Skeletal muscle cell (primary cell): ENCODE results near the gene RAB39A.
"Not testable (repeated sequence)": the region's sequence is repeated elsewhere in the genome, so short reads cannot be mapped to it uniquely, and the experiment has no call there.

Experiments used
- DNase-seq: peaks from one replicate; pipeline ENCODE4 v3.0.0-alpha.2; 2010; ENCODE audit warnings: low read depth
- H3K4me3 ChIP-seq: 2 replicates; pipeline ENCODE4 v1.5.1; 2011; ENCODE audit warnings: low read depth, mild to moderate bottlenecking, control low read depth, low read length, moderate library complexity

RAB39A gene, protein sequence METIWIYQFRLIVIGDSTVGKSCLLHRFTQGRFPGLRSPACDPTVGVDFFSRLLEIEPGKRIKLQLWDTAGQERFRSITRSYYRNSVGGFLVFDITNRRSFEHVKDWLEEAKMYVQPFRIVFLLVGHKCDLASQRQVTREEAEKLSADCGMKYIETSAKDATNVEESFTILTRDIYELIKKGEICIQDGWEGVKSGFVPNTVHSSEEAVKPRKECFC

DNA sequence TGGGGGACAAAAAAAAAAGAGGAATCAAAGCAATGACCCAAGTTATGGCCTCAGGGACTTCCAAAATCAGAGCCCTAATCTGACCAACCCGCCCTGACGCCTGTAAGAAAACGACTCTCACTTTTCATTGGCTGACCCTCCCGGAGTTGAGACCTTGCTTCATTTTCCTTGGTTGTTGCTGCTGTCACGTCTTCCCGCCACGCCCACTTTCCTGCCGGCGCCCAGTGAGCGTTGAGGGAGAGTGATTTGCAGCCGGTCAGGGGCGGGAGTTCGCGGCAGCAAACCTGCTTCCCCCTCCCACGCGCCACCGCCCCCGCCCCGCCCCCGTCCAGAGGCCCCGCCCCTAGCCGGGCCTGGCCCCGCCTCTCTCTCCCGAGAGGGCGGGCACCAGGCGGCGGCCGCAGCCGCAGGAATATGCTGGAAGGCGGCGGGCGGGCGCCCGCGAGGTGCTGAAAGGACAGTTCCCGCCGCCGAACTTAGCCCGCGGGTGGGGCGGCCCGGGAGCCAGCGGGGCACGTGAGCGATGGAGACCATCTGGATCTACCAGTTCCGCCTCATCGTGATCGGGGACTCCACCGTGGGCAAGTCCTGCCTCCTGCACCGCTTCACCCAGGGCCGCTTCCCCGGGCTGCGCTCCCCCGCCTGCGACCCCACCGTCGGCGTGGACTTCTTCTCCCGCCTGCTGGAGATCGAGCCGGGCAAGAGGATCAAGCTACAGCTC lies at the start of gene RAB39A:
RAB39A (plus strand) TSS at position 403 of the 721 bp plus-strand sequence; CDS start at position 524, 121 bp downstream.
- peak; percentile 29 for DNase-seq

DNA sequence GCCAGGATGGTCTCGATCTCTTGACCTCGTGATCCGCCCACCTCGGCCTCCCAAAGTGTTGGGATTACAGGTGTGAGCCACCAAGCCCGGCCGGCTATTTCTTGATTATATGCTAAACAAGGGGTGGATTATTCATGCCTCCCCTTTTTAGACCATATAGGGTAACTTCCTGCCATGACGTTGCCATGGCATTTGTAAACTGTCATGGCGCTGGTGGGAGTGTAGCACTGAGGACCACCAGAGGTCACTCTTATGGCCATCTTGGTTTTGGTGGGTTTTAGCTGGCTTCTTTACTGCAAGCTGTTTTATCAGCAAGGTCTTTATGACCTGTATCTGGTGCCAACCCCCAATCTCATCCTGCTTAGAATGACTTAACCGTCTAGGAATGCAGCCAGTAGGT lies 46.8 kb upstream of the RAB39A start:
- DNase-seq, H3K4me3 ChIP-seq: not testable (repeated sequence)

More for the DNA sequence above, at the start of gene RAB39A:
- H3K4me3 ChIP-seq: peak within 1 kb of the TSS; percentile 48

DNA sequence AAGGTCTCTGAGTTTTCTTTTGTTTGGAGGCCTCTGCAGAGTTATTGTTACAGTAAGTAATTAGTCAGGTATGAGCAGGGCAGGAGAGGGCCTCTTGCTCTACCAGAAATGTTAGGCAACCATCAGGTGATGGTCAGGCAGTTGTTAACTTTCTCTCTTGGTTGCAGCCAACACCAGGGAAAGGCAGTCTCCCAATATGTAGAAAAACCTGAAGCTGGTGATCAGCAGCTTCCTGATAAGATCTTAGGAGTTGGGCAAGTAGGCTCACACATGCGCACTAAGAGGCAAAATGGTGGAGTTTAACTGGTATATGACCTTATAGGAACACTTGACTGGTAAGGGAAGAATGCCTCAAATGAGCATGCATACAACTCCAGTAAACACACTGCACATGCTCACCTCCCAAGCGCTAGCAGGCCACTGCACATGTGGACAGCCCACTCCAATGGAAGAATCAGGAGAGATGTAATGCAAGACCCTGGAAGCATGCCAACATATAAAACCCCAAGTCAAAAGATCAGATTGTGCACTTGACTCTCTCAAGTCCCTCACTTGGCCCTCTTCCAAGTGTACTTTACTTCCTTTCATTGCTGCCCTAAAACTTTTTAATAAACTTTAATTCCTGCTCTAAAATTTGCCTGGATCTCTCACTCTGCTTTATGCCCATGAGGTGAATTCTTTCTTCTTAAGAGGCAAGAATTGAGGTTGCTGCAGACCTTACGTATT lies 46.0 kb upstream of the RAB39A start:
- no peak for DNase-seq
- H3K4me3 ChIP-seq: no peak overlapping the region

DNA sequence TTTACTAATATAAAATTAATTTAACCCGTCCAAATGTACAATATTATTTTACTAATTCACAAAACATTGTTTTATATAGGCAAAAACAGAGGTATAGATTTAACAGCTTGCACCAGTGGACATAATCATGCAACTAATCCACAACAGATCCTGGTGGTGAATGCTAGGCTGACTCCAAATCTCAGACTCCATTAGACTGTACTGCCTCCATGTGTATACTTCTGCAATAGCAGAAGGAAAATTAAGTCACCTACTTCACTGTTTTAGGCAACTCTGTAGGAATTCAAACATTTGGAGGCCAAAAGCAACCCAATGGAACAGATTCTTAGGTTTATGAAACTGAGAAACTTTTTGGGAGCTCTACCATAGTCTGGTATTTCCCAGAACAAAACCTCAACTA lies 30.0 kb upstream of the RAB39A start:
- DNase-seq: peak; percentile 19
- no peak overlapping the region for H3K4me3 ChIP-seq

DNA sequence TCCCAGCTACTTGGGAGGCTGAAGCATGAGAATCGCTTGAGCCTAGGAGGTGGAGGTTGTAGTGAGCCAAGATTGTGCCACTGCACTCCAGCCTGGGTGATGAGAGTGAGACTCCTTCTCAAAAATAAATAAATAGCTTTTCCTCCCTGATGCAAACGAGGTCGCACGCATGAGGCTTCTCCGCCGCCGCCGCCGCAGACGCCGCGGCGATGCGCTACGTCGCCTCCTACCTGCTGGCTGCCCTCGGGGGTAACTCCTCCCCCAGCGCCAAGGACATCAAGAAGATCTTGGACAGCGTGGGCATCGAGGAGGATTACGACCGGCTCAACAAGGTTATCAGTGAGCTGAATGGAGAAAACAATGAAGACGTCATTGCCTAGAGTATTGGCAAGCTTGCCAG lies 20.0 kb upstream of the RAB39A start:
- no peak overlapping the region for H3K4me3 ChIP-seq
- DNase-seq: no peak

DNA sequence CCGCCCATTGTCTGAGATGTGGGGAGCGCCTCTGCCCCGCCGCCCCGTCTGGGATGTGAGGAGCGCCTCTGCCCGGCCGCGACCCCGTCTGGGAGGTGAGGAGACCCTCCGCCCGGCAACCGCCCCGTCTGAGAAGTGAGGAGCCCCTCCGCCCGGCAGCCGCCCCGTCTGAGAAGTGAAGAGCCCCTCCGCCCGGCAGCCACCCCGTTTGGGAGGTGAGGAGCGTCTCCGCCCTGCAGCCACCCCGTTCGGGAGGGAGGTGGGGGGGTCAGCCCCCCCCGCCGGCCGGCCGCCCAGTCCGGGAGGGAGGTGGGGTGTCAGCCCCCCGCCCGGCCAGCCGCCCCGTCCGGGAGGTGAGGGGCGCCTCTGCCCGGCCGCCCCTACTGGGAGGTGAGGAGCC lies 15.8 kb upstream of the RAB39A start:
- not testable (repeated sequence) for DNase-seq, H3K4me3 ChIP-seq

DNA sequence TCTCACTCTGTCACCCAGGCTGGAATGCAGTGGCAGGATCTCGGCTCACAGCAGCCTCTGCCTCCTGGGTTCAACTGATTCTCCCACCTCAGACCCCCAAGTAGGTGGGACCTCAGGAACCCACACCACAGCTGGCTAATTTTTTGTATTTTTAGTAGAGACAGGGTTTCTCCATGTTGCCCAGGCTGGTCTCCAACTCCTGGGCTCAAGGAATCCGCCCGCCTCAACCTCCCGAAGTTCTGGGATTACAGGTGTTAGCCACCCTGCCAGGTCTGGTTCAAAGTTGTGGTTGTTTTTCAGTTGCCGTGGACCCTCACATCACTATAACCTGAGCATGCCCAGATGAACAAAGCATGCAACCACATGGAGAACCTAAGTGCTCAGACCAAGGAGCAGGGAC lies 13.0 kb upstream of the RAB39A start:
- DNase-seq: no peak
- H3K4me3 ChIP-seq: no peak overlapping the region

DNA sequence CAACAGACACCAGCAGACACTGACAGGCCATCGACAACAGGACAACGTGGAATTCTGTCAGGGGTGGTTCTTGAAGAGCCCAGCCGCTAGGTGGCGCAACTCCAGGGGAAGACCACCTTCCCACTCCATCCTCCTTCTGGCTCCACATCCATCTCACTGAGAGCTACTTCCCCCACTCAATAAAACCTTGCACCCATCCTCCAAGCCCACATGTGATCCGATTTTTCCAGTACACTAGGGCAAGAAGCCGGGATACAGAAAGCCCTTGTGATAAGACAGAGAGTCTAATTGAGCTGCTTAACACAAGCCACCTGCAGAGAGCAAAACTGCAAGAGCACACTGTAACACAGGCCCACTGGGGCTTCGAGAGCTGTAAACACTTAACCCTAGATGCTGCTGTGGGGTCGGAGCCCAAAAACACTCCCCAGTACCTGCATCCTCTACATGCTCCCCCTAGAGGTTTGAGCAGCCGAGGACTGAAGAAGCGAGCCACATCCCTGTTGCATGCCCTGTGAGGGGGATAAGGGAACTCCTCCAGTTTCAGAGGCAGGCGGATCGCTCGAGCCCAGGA lies 11.5 kb upstream of the RAB39A start:
- no peak overlapping the region for H3K4me3 ChIP-seq

DNA sequence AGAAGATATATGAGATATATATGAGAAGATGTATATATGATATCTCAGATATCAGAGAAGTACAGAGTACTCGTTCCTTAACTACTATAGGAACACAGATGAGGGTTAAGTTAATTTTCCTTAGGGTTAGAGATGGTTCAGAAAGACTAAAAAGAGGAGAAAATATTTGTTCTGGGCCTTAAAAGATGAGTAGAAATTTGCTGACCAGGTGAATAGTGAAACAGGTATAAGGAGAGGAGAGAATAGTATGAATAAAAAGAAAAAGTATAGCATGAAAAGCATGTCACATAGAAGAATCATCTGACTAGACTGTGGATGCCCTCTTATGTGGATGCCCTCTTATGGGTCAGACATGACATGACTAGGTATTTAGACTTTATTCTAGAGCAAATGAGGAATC lies 6.3 kb upstream of the RAB39A start:
- no peak for DNase-seq
- no peak overlapping the region for H3K4me3 ChIP-seq

More for the DNA sequence above, 11.5 kb upstream of the RAB39A start:
- DNase-seq: no peak

DNA sequence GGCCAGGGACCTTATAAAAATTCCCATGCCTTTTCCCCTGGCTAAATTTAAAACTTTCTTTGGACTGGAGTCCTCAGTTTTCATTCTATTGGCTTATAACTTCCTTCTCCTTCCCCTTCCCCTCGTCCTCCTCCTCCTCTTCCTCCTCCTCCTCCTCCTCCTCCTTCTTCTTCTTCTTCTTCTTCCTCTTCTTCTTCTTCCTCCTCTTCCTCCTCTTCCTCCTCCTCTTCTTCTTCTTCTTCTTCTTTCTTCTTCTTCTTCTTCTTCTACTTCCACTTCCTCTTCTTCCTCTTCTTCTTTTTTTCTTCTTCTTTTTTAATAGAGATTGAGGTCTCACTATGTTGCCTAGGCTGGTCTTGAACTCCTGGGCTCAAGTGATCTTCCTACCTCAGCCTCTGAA lies 4.7 kb upstream of the RAB39A start:
- not testable (repeated sequence) for DNase-seq, H3K4me3 ChIP-seq

DNA sequence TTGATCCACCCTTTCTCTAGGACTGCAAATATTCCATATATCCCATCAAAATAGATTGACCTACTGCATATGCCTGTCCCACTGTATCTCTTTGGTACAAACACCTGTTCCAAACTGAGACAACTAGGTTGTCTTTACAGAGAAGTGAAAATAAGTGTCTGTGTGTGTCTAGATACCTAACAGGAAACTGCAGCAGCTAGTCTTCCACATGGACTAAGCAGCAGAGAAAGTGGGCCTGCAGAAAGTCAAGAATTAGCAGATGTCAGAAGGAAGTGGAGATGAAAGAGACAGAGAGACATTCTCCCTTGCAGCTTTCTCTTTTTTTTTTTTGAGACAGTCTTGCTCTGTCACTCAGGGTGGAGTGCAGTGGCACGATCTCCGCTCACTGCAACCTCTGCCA lies 3.9 kb upstream of the RAB39A start:
- DNase-seq: no peak
- H3K4me3 ChIP-seq: no peak overlapping the region

DNA sequence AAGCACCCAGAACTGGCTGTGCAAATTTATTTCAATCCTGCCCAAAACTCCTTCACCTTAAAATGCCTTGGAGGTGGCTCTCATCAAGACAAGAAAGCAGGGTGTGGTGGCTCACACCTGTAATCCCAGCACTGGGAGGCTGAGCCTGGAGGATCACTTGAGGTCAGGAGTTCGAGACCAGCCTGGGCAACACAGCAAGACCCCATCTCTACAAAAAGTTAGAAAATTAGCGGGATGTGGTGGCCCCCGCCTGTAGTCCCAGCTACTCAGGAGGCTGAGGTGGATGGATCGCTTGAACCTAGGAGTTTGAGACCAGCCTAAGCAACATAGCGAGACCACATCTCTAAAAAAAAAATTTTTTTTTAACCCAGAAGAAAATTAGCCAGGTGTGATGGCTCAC lies 689 bp upstream of the RAB39A start:
- peak overlapping the region; percentile 28 for H3K4me3 ChIP-seq
- no peak for DNase-seq

DNA sequence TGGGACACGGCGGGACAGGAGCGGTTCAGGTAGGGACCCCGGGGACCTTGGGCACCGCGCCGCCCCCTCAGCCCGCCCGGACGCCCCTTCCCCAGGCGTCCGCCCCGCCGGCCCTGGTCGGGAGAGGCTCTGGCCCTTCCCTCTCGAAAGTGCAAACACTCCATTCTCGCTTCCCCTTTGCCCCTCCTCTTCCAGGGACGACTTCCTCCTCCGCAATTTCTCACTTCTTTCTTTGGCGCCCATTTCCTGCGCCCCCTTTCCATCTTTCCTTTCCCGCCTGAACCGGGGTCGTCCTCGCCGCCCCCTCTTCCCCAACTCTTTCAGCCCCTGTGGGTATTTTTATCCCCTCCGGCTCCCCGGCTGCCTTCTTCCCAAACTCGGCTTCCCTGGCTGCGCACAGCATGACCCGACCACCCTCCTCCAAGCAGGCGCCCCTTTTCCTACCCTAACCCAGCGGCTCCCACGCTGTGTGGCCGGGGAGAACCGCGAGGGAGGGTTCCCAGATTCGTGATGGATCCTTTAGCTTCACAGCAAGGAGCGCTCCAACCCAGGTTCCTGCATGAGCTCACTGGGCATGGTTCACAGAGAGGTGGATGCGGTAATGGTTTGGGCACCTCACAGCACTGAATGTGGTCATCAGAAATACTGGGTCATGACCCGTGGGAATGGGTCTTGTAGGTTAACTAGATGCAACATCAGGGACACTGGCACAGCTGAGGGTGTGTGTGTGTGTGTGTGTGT lies 689 bp downstream of the RAB39A start:
- H3K4me3 ChIP-seq: peak overlapping the region; percentile 48
- no peak for DNase-seq

DNA sequence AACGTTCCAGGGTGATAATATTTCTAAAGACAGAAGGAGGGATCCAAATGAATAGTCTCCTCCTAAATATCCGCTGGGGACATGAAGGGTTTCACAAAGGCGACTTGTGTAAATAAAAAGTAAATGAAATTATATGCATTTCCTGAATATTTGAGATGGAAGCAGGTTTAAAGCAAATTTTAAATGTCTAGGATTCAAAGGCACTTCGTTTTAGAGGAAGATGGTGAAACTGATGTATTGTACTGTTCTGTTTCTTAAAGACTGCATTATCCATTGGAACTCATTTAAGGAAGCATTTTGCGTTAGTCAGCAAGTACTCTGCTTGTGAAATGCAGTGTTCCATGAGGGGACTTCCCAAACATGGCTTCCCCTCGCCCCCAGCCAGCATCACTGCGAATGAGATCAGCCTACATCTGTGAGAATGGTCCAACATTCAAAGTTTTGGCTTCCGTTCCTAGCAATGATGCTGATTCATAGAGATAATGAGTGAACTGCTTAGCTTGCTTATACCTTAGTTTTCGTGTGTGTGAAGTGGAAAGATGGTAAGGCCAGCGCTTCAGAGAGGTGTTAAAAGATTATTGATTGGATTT lies 1.5 kb downstream of the RAB39A start:
- no peak for DNase-seq

DNA sequence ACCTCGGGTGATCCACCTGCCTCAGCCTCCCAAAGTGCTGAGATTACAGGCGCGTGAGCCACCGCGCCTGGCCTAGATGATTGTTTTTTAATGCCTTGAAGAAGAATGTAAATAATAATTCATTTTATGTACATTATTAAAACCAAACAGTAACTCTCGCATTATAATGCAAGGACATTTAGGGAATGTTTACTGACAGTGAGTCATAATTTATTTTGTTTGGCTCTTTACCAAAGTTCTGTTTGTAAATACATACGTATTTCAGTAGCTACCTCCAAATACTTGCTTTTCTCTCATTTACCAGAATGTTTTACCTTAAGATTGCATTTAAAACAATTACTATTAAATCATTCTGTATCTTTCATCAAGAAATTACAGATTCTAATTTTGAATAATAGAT lies 3.0 kb downstream of the RAB39A start:
- no peak overlapping the region for H3K4me3 ChIP-seq
- DNase-seq: no peak

More for the DNA sequence above, 1.5 kb downstream of the RAB39A start:
- H3K4me3 ChIP-seq: no peak overlapping the region

DNA sequence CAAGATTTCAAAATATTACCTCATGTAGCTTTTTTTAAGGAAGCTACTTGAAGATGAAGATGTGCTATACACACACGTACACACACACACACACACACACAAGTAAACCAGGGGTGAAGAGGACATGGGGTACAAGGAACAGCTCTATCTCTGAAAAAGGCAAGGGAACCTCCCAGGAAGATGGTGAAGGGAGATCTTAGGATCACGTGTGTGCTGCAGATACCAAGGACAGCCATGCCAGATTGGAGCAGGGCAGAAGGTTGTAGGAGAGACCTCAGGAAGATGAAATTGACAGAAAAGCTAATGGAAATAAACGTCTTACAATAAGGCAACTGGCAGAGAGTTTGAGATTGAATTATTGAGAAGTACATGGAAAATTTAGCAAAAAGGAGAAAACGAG lies 19.7 kb downstream of the RAB39A start:
- no peak overlapping the region for H3K4me3 ChIP-seq
- no peak for DNase-seq

DNA sequence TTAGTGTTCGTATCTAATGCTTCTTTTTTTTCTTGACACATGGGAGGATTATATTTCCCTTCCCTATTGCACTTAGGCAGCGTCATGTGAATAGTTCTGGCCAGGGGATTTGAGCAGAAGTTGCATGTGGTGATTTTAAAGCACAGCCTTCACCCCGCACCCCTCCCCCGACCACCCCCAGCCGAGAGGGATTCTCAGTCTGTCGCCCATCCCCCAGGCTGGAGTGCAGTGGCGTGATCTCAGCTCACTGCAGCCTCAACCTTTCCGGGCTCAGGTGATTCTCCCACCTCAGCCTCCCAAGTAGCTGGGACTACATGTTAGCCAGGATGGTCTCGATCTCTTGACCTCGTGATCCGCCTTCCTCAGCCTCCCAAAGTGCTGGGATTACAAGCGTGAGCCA lies 20.1 kb downstream of the RAB39A start:
- DNase-seq, H3K4me3 ChIP-seq: not testable (repeated sequence)

DNA sequence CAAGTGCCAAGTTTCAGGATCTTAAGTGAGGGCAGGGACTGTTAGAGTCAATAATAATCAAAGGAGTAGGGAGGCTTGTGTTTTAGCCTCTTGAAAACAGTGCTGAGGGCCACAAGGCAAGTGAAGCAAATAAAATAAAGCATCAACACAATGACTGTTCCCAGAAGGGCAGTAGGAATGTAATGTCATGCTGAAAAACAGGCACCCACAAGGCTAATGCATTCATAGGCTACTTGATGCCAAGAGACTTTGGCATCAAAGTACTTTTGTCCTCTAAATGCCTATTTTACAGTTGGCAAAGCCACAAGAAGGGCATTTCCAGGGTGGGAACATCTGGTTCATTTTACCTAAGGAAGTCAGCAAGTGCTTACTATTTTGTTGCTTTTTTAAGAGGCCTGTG lies 22.9 kb downstream of the RAB39A start:
- DNase-seq: no peak
- H3K4me3 ChIP-seq: no peak overlapping the region

DNA sequence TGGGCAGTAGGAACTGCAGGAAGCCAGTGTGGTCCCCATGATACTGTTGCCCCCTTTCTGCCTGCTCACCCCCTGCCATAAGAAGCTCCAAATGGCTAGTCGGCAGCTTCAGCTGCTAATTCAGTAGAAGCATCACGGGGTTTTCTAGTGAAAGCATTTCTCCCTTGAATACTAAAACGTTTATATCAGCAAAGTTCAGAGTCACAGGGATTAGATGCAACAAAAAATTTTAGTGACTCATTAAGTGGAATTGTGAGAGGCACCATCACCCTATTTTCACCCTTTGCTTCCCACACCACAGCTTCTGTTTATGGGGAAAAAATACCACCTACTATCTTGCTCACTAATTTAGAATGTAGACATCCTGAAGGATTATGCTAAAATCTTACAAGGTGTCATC lies 25.2 kb downstream of the RAB39A start:
- H3K4me3 ChIP-seq: no peak overlapping the region
- no peak for DNase-seq
